CD4-positive, alpha-beta T cell treated with Interleukin-2 at 100 ng/mL for 4 hours (primary cell): ENCODE data around the gene PDCD1.

Experiments used
- DNase-seq: peaks from one replicate; pipeline ENCODE4 v3.0.0-alpha.2; 2020; ENCODE audit warnings: low spot score

The PDCD1 gene

GRCh38 chr2:241852116-241852980 lies 6.3 kb downstream of the PDCD1 start:
- no peak for DNase-seq

GRCh38 chr2:241851325-241852115 lies 7.2 kb downstream of the PDCD1 start:
- DNase-seq = no peak

- DNase-seq = no peak
These were observed 8.0 kb downstream of the PDCD1 start for GRCh38 chr2:241850544-241851324.

- no peak for DNase-seq
These were observed 8.8 kb downstream of the PDCD1 start for GRCh38 chr2:241849616-241850543.

DNA sequence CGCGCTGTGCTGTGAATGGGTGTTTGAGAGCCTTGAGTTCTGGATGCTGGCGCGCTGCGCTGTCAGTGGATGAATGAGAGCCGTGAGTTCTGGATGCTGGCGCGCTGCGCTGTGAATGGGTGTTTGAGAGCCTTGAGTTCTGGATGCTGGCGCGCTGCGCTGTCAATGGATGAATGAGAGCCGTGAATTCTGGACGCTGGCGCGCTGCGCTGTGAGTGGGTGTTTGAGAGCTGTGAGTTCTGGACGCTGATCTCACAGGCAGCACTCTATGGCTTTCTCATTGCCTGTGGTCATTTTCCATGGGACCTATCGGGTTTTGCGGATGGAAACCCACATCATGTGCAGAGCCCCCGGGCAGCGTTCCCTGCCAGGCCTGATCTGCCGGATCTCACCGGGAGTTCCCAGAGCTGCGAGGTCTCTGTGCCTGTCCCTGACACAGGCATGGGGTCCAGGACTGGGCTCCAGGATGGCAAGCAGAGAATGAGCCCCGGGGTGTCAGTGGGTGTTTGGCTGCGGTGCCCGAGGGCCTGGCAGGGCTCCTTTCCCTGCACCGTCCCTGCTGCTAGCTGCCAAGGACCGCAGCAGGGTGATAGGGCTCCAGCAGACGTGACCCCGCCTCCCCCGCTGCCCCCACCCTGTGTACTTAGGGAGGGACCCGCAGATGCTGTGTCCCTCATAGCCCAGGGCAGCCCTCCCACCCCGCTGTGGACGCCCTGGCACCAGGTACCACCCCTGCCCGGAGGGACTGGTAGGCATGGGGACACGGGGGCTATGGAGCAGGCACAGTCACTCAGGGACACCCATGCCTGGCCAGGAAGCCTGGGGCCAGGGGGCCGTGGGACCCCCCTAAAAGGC lies 9.7 kb downstream of the PDCD1 start:
- DNase-seq = no peak

GRCh38 chr2:241846406-241846805 lies 12.3 kb downstream of the PDCD1 start:
- no peak for DNase-seq

DNA sequence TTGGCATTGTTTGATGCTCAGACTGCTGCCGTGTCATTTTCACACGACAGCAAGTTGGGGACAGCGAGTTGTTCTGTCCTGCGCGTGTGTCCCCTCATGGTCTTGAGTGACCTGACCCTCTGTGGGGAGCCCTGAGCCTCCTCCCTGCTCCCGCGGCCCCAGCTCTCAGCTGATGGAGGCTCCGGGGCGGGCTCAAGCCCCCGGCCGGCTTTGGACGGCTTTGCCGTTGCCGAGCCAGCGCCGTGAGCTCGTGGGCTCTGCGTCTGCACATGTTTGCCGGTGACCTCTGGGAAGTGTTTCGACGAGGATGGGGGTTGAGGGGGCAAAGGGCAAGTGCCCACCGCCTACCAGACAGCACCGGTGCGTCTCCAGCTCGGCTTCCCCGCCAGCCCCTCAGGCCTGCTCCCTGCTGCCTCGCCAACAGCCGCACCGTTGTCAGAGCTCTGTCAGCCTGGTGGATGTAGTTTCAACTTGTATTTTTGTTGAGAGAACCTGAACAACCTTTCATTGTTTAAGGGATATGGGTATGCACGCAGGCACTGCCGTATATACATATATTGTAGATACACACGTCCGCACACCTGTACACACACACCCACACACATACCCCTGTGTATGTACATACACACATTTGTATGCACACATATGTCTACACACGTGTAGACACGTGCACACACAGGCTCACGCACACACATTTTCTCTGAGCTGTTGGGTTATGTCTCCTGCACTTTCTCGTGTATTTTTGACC lies 13.7 kb downstream of the PDCD1 start:
- DNase-seq = no peak

DNA sequence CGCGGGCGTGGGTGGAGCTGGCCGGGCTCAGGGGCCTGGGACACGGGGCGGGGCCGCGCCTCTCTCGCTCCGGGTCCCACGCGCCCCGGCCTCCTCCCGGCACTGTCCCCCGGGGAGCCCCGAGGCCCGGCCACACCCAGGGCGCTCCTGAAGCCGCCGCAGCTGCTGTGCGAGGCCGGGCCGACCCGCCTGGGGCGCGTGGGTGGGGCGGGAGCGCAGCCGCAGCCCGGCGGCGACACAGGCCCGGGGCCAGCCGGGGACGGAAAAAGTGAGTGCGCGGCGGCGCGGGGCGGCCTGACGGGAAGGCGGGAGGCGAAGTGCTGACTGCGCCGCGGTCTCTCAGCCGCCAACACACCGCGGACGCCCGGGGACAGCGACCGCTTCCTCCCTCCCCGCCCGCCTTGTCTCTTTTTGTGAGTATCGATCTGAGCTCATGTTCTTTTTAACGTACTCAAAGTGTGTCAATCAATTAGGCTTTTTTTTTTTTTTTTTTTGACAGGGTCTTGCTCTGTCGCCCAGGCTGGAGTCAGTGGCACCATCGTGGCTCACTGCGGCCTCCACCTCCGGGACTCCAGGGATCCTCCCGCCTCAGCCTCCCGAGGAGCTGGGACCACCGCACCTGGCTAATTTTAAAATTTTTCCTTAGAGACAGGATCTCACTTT lies 14.5 kb downstream of the PDCD1 start:
- DNase-seq = peak; percentile 73

- no peak for DNase-seq
These were observed 15.2 kb downstream of the PDCD1 start for GRCh38 chr2:241843321-241844065.

DNA sequence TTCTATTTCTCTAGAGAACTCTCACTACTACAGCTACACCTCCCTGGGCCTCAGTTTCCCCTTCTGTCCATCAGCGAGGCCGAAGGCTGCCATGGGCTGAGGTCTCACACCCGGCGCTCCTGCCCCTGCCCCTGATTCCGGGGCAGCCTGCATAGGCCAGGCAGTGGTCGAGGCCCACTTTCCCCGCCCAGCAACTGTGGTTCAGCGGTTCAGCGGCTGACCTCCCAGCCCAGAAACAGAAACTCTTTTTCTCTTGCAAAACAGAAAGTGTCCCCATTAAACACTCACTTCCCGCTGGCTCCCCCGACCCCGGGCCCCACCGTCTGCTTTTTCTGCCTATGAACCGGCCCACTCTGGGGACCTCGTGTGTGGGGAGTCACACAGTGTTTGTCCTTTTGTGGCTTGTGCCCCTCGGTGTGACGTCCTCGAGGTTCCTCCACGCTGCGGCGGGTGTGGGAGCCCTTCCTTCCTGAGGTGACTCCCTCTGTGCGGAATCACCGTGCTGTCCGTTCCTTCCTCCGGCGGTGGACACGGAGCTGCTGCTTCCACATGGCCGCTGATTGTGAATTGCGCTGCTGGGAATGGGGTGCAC lies 16.0 kb downstream of the PDCD1 start:
- peak; percentile 40 for DNase-seq

DNA sequence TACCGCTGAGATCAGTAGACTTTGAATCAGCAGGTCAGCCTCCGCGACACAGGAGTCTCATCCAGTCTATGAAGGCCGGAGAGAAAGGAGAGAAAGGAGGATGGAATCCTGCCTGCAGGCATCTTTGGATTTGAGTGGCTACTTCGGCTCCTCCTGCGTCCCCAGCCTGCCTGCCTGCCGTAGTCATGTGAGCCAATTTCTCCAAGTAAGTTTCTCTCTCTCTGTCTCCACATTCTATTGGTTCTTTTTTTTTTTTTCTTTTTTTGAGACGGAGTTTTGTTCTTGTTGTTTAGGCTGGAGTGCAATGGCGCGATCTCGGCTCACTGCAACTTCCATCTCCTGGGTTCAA lies 16.7 kb downstream of the PDCD1 start:
- no peak for DNase-seq

DNA sequence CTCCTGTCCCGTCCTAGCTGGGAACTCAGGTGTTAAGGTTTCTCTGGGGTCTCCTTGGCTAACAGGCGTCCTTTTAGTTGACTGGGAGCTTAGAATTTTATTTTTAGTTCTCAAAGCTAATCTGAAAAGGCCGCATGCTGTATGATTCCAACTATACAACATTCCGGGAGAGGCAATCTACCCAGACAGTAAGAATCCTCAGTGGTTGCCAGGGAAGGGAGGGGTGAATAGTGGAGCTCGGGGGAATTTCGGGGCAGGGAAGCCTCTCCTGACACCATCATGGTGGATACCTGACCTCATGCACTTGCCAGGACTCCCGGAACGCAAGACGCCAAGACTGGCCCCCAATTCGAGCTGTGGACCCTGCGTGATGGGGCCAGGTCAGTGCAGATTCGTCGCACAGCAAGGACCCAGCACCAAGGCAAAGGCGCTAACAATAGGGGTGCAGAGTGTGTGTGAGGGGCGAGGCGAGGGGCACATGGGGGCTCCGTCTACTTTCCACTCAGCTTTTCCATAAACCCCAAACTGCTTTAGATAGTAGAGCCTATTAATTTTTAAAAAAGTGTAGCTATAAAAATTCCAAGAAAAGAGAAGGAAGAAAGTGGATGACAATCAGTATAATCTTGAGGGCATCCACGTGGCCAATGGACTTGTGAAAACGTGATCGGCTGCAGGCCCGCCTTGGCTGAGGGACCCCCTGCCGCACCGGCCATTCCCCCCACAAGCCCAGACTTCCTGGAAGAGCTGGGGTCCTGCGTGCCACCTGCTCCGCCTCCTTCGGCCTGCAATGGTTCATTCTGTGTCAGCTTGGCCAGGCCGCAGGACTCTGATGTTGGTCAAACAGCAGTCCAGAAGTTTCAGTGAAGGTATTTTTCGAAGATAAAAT lies 17.3 kb downstream of the PDCD1 start:
- no peak for DNase-seq

- no peak for DNase-seq
These were observed 21.3 kb downstream of the PDCD1 start for GRCh38 chr2:241837197-241837965.

DNA sequence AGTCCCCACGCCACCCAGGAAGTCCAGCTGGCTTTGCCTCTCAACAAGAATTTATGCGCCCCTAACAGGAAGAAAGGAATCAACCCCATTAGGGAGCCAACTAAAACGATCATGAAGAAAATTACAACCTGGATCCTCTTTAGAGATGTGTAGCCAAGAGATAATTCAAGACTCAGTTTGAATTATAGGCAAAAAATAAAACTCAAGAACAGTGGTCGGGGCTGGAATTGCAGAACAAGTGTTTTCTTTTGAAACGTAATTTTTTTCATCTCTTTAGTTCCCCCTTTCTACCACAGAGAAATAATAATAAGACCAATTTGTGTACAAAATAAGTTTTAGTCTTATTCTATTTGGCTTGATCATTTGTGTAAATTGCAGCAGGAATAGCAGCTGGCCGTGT lies 22.4 kb downstream of the PDCD1 start:
- no peak for DNase-seq

GRCh38 chr2:241835611-241836010 lies 23.1 kb downstream of the PDCD1 start:
- no peak for DNase-seq

GRCh38 chr2:241834527-241835210 lies 24.0 kb downstream of the PDCD1 start:
- DNase-seq = no peak
